ENCODE results near the gene PAIP1. TPM values are rescaled to one million over a fixed set of nuclear protein-coding genes. Genes with fewer than 3 reads are reported as not detected.
A peak's percentile ranks its signal among the peaks of the same experiment; 100 is the strongest.

PAIP1 gene
- total RNA-seq, 2 donors from 2014 or later, result 84.6 to 150 TPM

DNA sequence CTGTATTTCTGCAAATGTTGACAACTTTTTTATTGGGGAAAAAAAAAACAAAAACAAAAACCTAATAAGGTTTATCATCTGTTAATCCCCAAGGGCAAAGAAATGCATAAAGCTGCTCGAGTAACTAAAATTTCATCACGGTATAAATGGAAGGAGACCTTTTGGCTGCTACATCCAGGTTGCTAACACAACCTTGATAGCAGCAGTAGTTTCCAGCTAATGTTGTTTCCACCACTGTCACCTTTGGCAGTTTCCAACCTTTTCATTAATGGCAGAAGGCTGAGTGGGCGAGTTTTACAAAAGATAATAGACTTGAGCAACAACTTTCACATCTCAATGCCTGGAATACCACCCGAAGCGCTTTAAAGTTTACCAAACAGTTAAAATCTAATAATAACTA is 8.5 kb downstream of the PAIP1 start:
- Histone ChIP-seq H3K36me3 (no peaks in the 10 kb centered on the region), H3K4me3 (no peak overlapping the region), H3K9me3 (no peaks in the 10 kb centered on the region), H3K27ac (no peak overlapping the region), H3K4me1 (replicated peaks) (no peaks in the 10 kb centered on the region), H3K27me3 (replicated peaks; ENCODE audit: insufficient read depth) (no peaks in the 10 kb centered on the region)
- intact Hi-C loops (cut with DNase I), result no loop called here
- TF ChIP-seq, protein P1, sequence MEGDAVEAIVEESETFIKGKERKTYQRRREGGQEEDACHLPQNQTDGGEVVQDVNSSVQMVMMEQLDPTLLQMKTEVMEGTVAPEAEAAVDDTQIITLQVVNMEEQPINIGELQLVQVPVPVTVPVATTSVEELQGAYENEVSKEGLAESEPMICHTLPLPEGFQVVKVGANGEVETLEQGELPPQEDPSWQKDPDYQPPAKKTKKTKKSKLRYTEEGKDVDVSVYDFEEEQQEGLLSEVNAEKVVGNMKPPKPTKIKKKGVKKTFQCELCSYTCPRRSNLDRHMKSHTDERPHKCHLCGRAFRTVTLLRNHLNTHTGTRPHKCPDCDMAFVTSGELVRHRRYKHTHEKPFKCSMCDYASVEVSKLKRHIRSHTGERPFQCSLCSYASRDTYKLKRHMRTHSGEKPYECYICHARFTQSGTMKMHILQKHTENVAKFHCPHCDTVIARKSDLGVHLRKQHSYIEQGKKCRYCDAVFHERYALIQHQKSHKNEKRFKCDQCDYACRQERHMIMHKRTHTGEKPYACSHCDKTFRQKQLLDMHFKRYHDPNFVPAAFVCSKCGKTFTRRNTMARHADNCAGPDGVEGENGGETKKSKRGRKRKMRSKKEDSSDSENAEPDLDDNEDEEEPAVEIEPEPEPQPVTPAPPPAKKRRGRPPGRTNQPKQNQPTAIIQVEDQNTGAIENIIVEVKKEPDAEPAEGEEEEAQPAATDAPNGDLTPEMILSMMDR (IDR thresholded peaks at IDR 0.05), result no peak
- TF ChIP-seq POLR2A (IDR thresholded peaks at IDR 0.05) (no peak), POLR2AphosphoS5 (IDR thresholded peaks at IDR 0.05) (no peak)
- 53% methylated on average over 5 of the region's 5 CpGs for WGBS
- no peak for DNase-seq (ENCODE audit: low spot score)

DNA sequence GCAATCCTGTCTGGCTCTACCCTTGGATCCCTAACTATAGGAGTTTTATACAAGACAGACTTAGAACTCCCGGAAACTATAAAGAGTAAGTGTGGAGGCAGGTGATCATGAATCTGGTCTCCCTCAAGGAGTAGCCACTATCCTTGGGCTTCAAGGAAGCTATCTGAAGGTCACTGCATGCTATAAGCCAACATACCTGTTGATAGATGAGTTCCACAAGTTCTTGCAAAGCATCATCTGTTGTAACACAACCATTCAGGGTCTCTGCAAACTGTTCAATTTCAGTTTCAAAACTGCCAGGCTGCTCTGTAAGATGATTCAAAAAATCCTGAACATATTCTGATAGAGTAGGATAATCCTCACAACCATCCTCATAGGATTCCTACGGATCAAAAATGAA is 9.3 kb downstream of the PAIP1 start:
- H3K27me3 ChIP-seq (replicated peaks; ENCODE audit: insufficient read depth), result no peaks in the 10 kb centered on the region
- H3K27ac ChIP-seq, result no peak overlapping the region
- no peaks in the 10 kb centered on the region for H3K4me1 ChIP-seq (replicated peaks)
- no peaks in the 10 kb centered on the region for H3K9me3 ChIP-seq
- WGBS, result 97% methylated on average over 2 of the region's 2 CpGs
- TF ChIP-seq POLR2A (IDR thresholded peaks at IDR 0.05) (no peak), POLR2AphosphoS5 (IDR thresholded peaks at IDR 0.05) (no peak)
- TF ChIP-seq, protein P1 (IDR thresholded peaks at IDR 0.05), result no peak
- H3K36me3 ChIP-seq, result no peaks in the 10 kb centered on the region
- no peak for DNase-seq (ENCODE audit: low spot score)
- no peak overlapping the region for H3K4me3 ChIP-seq
- intact Hi-C loops (cut with DNase I), result no loop called here

DNA sequence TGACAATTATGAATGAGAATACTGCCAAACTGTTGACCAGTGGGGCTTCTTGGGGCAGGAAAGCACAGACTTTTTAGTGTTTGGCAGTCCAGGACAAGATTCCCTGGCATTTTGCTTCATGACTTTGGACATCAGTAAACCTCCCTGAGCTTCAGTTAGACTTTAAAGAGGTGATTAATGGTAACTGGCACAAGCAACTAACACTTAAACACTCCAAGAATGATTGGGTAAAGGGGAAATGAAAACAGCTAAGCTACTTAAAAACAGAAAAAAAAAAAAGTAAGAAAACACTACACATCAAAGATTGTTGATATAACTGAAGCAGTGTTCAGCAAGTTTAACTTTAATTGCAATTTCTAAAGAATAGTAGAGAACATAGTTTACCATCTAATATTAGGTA is 13.4 kb downstream of the PAIP1 start:
- no peaks in the 10 kb centered on the region for H3K27me3 ChIP-seq (replicated peaks; ENCODE audit: insufficient read depth)
- DNase-seq (ENCODE audit: low spot score), result no peak
- TF ChIP-seq, protein P1 (IDR thresholded peaks at IDR 0.05), result no peak
- TF ChIP-seq POLR2AphosphoS5 (IDR thresholded peaks at IDR 0.05), result peak; percentile 16
- H3K9me3 ChIP-seq, result no peaks in the 10 kb centered on the region
- intact Hi-C loops (cut with DNase I), result no loop called here
- no peak overlapping the region for H3K4me3 ChIP-seq
- no peaks in the 10 kb centered on the region for H3K36me3 ChIP-seq
- no peaks in the 10 kb centered on the region for H3K4me1 ChIP-seq (replicated peaks)
- H3K27ac ChIP-seq, result no peak overlapping the region

DNA sequence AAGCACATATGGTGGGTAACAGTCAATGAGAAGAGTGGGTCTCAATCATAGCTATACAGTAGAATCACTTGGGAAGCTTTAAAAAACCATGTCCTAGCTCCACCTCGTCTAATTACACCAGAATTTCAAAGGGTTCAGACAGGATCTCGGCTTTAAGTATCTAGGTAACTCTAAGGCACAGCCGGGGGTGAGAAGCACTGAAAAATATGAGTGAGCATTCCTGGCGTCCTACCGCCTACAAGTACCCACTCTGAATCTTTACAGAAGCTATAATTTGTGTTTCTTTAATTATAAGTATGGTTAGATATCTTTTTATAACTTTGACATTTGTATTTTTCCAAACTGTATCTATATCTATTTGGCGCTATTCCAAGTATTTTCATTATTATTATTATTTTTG is 16.1 kb downstream of the PAIP1 start:
- TF ChIP-seq POLR2AphosphoS5 (IDR thresholded peaks at IDR 0.05) (no peak), POLR2A (IDR thresholded peaks at IDR 0.05) (no peak)
- TF ChIP-seq, protein P1 (IDR thresholded peaks at IDR 0.05), result no peak
- Histone ChIP-seq H3K4me1 (replicated peaks) (no peaks in the 10 kb centered on the region), H3K27ac (no peak overlapping the region), H3K9me3 (no peaks in the 10 kb centered on the region), H3K4me3 (no peak overlapping the region), H3K27me3 (replicated peaks; ENCODE audit: insufficient read depth) (no peaks in the 10 kb centered on the region), H3K36me3 (no peaks in the 10 kb centered on the region)
- intact Hi-C loops (cut with DNase I), result no loop called here
- no peak for DNase-seq (ENCODE audit: low spot score)
- 90% methylated on average over 6 of the region's 6 CpGs for WGBS

DNA sequence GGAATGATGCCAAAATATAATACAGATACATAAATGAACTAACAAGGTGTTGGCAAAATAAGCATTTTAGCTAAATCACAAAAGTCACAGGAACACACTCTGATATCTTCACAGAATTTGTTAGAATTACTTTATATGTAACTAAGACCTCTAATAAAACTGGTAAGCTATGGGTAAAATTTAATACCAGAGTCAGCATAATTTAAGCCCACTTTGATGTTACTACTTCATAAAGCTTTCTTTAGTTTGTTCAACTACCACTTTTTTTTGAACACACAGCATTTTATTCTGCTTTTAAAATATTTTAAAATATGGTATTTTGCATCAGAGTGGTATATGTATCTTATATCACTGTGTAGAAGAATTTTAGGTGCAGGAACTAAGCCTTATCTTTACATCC is 19.9 kb downstream of the PAIP1 start:
- H3K4me3 ChIP-seq, result no peak overlapping the region
- no peaks in the 10 kb centered on the region for H3K9me3 ChIP-seq
- H3K36me3 ChIP-seq, result peaks cover 10 to 12% of the 10 kb centered on the region in 2 donors
- no peak overlapping the region for H3K27ac ChIP-seq
- no peak for DNase-seq (ENCODE audit: low spot score)
- TF ChIP-seq, protein P1 (IDR thresholded peaks at IDR 0.05), result no peak
- TF ChIP-seq POLR2AphosphoS5 (IDR thresholded peaks at IDR 0.05) (no peak), POLR2A (IDR thresholded peaks at IDR 0.05) (no peak)
- H3K4me1 ChIP-seq (replicated peaks), result no peaks in the 10 kb centered on the region
- intact Hi-C loops (cut with DNase I), result no loop called here
- H3K27me3 ChIP-seq (replicated peaks; ENCODE audit: insufficient read depth), result no peaks in the 10 kb centered on the region
